Small intestine (tissue), 7 donors: ENCODE measurements around the gene CMSS1. TPM values are rescaled to one million over a fixed set of nuclear protein-coding genes. Genes with fewer than 3 reads are reported as not detected.

ENCODE experiments used
- DNase-seq, 2 donors: peaks; one replicate each; pipeline versions ENCODE4 v3.0.0 to v3.0.0-alpha.2; 2013
- FAIRE-seq: peaks from 2 replicates; lab custom pipeline; 2012; peaks lifted over from hg19 to GRCh38; lab: Jason Lieb, UNC
- H3K27ac ChIP-seq, 3 donors: one replicate each; pipeline ENCODE4 v1.5.1; 2013; ENCODE audit warnings: low read length in 2 of 3, mild to moderate bottlenecking in 2 of 3, control low read depth in 1 of 3, inconsistent platforms in 1 of 3, low read depth in 1 of 3, moderate library complexity in 1 of 3
- H3K27me3 ChIP-seq, 3 donors: one replicate each; pipeline ENCODE4 v1.6.1; 2013; ENCODE audit warnings: low read length in 3 of 3, inconsistent platforms in 1 of 3; ENCODE audit not compliant: control insufficient read depth in 3 of 3, insufficient read depth in 3 of 3
- H3K36me3 ChIP-seq, 3 donors: one replicate each; pipeline ENCODE4 v1.6.1; 2013; ENCODE audit warnings: low read length in 3 of 3, inconsistent platforms in 1 of 3, low read depth in 1 of 3, mild to moderate bottlenecking in 1 of 3, moderate library complexity in 1 of 3; ENCODE audit not compliant: control insufficient read depth in 3 of 3, insufficient read depth in 2 of 3
- H3K4me1 ChIP-seq, 3 donors: one replicate each; pipeline ENCODE4 v1.6.1; 2013; ENCODE audit warnings: low read length in 2 of 3, inconsistent platforms in 1 of 3, low read depth in 1 of 3, mild to moderate bottlenecking in 1 of 3, moderate library complexity in 1 of 3; ENCODE audit not compliant: control insufficient read depth in 3 of 3, insufficient read depth in 2 of 3
- H3K4me3 ChIP-seq, 3 donors: one replicate each; pipeline ENCODE4 v1.5.1; 2013; ENCODE audit warnings: low read length in 3 of 3, control low read depth in 1 of 3, inconsistent platforms in 1 of 3, low read depth in 1 of 3, mild to moderate bottlenecking in 1 of 3, moderate library complexity in 1 of 3
- H3K9me3 ChIP-seq, 2 donors: one replicate each; pipeline ENCODE4 v1.6.1; 2013; ENCODE audit warnings: low read depth in 1 of 2, low read length in 1 of 2; ENCODE audit not compliant: control insufficient read depth in 2 of 2, insufficient read depth in 1 of 2
- WGBS, 3 donors: extraction: QIAGEN DNeasy Blood & Tissue Kit; methylation state at CpG; one replicate each; pipeline ENCODE4 v1.1.7; 2013; 5-methylcytosine and 5-hydroxymethylcytosine counted together
- polyA plus RNA-seq, 4 donors: library from polyadenylated mRNA; stranded (reverse) in 3 of 4; unstranded in 1 of 4; fragments of 200-250 nt in 3 of 4; fragments of 120-200 nt in 1 of 4; gene quantifications; one replicate each; pipeline versions ENCODE4 v1.2.1 to v1.2.3, GENCODE V29; 2013
- donor health status: healthy with polysubstance abuse.
- donor health status: control.
- donor health status: control.
- donor health status: Bipolar disorder and iron deficiency.
- donor health status: healthy.

The CMSS1 gene
- polyA plus RNA-seq, 4 donors, result 1.6 to 24.0 (median 10.4) TPM

GRCh38 chr3:100197876-100198275 is 380.2 kb downstream of the CMSS1 start:
- WGBS, 3 donors, result 87 to 95% (median 92%) methylated on average over 8 of the region's 8 CpGs
- no peaks in the 10 kb centered on the region for H3K4me1 ChIP-seq
- no peaks in the 10 kb centered on the region for H3K27me3 ChIP-seq
- no peak for DNase-seq
- H3K27ac ChIP-seq, result no peak overlapping the region
- H3K9me3 ChIP-seq, result peaks cover 0 to 11% of the 10 kb centered on the region in 2 donors
- H3K4me3 ChIP-seq, result no peak overlapping the region
- H3K36me3 ChIP-seq, result no peaks in the 10 kb centered on the region
- no peak for FAIRE-seq

GRCh38 chr3:100198579-100199269 is 381.1 kb downstream of the CMSS1 start:
- H3K27ac ChIP-seq, result peak overlapping the region in 1 of 3 donors; percentile 11
- FAIRE-seq (no peak), DNase-seq (no peak)
- WGBS, 3 donors, result 80 to 88% (median 86%) methylated on average over 6 of the region's 6 CpGs
- no peaks in the 10 kb centered on the region for H3K36me3 ChIP-seq
- no peaks in the 10 kb centered on the region for H3K27me3 ChIP-seq
- no peak overlapping the region for H3K4me3 ChIP-seq
- H3K4me1 ChIP-seq, result no peaks in the 10 kb centered on the region
- peaks cover 0 to 11% of the 10 kb centered on the region in 2 donors for H3K9me3 ChIP-seq

GRCh38 chr3:100205171-100205570 is 387.5 kb downstream of the CMSS1 start:
- Histone ChIP-seq H3K4me3 (no peak overlapping the region), H3K27ac (no peak overlapping the region), H3K27me3 (no peaks in the 10 kb centered on the region), H3K36me3 (no peaks in the 10 kb centered on the region), H3K9me3 (no peaks in the 10 kb centered on the region), H3K4me1 (peaks cover 0 to 4% (median 1%) of the 10 kb centered on the region in 3 donors)
- no peak for FAIRE-seq
- 63 to 78% (median 76%) methylated on average over 2 of the region's 2 CpGs for WGBS, 3 donors
- DNase-seq, result no peak

DNA sequence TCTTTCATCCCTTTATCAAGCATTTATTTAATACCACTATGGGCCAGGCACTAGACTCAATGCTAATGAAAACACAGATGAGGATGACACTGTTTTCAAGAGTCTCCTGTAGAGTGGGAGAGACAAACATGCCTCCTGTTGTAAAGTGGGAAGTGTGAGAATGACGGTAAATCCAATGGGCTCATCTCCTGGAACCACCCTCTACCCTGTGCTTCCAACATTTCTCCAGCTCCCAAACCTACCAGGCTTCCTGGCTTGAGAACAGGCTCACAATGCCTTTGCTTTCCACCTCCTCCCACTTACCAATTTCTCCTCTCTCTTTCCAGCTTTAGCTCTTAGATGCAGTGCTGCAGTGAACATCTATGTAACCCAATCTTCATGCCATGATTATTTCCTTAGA is 389.0 kb downstream of the CMSS1 start:
- no peaks in the 10 kb centered on the region for H3K9me3 ChIP-seq
- H3K4me1 ChIP-seq, result peaks cover 0 to 12% (median 6%) of the 10 kb centered on the region in 3 donors
- WGBS, 3 donors, result 86 to 95% (median 89%) methylated on average over 1 of the region's 1 CpG
- no peak overlapping the region for H3K27ac ChIP-seq
- no peak for DNase-seq
- no peaks in the 10 kb centered on the region for H3K36me3 ChIP-seq
- H3K27me3 ChIP-seq, result no peaks in the 10 kb centered on the region
- FAIRE-seq, result no peak
- no peak overlapping the region for H3K4me3 ChIP-seq

DNA sequence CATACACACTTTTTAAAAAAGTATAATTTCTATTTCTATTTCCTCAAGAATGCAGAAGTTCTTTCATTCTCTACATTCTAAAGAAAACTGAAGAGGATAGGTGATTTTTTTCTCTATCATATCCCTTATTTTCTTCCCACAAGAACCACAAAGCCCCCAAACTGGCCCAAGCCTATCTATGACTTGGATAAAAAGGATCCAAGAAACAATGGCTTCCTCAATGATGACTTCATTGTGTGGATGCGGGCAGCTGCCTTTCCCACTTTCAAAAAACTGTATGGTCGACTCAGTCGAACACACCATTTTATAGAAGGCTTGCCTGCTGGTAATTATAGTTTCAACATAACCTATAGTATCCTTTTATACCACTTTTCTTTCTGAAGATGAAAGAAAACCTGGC is 390.2 kb downstream of the CMSS1 start:
- Histone ChIP-seq H3K27ac (no peak overlapping the region), H3K4me1 (peaks cover 0 to 12% (median 6%) of the 10 kb centered on the region in 3 donors), H3K36me3 (no peaks in the 10 kb centered on the region), H3K9me3 (no peaks in the 10 kb centered on the region), H3K27me3 (no peaks in the 10 kb centered on the region), H3K4me3 (no peak overlapping the region)
- 95 to 98% (median 97%) methylated on average over 3 of the region's 3 CpGs for WGBS, 3 donors
- FAIRE-seq, result no peak
- no peak for DNase-seq

DNA sequence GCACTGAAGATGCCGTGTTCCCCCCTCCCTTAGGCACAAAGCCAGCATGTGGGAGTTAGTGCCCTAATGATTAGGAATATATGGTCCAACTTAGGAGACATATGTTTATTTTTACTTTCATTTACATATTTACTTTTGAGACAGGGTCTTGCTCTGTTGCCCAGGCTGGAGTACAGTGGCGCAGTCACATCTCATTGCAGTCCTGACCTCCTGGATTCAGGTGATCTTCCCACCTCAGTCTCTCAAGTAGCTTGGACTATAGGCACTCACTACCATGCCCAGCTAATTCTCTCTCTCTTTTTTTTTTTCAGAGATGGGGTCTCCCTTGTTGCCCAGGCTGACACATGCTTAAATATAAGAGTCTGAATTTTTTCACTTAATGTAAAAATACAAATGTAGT is 391.5 kb downstream of the CMSS1 start:
- Histone ChIP-seq H3K27me3 (no peaks in the 10 kb centered on the region), H3K4me1 (peaks cover 0 to 12% (median 6%) of the 10 kb centered on the region in 3 donors), H3K4me3 (no peak overlapping the region), H3K9me3 (no peaks in the 10 kb centered on the region), H3K36me3 (no peaks in the 10 kb centered on the region), H3K27ac (peak overlapping the region in 1 of 3 donors; percentile 34)
- WGBS, 3 donors, result 92 to 100% (median 98%) methylated on average over 2 of the region's 2 CpGs
- FAIRE-seq (no peak), DNase-seq (no peak)

DNA sequence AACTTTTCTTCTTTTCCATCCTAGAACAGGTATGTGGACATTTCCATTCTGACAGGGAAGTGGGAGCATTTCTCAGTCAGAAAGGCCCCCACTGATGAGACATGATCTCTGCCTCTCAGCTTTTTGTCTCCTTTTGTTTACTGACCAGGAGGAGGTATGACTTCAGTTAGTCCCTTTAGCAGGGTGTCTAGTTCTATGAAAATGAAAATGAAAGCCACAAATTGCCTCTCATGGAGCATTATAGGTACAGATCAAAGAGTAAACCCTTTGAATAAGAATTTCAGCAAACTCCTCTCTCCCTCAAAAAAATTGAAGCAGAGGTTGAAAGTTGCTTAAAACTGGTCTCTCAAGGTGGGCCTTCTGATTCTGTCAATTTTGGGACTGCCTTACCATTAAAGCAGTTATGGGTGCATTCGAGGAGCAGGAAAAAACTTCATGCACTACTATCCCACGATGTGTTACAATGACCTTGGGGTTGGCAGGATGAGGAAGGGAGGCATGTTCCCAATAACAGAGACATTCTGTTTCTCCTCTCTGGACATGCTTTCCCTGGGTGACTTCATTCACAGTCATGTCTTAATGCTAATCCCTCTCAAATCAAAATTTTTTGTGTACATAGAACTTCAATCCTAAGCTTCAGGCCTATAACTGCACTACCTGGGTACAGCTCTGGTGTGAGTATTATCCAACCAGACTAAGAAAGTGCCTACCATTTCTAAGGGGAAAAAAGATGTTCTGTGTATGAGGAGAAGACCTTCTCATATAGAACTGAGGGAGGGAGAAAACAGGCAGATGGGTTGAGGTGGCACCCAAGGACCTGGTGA is 392.5 kb downstream of the CMSS1 start:
- Histone ChIP-seq H3K9me3 (no peaks in the 10 kb centered on the region), H3K36me3 (no peaks in the 10 kb centered on the region), H3K4me1 (peaks cover 0 to 12% (median 6%) of the 10 kb centered on the region in 3 donors), H3K27me3 (no peaks in the 10 kb centered on the region), H3K27ac (peak overlapping the region; percentile 37 to 64 (median 61)), H3K4me3 (no peak overlapping the region)
- FAIRE-seq (no peak), DNase-seq (peak; percentile 48 to 51)
- 31 to 34% (median 34%) methylated on average over 2 of the region's 2 CpGs for WGBS, 3 donors

DNA sequence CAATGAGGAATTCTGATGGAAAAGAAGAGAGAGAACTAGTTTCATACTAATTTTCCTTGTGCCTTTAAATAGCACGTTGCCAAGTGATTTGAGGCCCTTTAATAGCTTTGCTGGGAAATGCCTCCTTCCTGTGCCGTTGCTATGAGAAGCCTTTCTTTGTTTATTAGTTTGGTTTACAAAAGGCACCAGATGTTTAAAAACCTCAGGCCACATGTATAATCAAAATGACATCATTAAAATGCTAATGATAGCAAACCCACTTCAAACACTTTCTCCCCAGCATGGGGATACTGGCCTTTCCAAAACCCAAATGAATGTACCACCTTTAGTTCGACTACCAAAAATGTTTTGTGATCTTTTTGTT is 393.1 kb downstream of the CMSS1 start:
- Histone ChIP-seq H3K4me3 (no peak overlapping the region), H3K27me3 (no peaks in the 10 kb centered on the region), H3K4me1 (peaks cover 0 to 12% (median 6%) of the 10 kb centered on the region in 3 donors), H3K9me3 (no peaks in the 10 kb centered on the region), H3K27ac (peak overlapping the region; percentile 37 to 64 (median 61)), H3K36me3 (no peaks in the 10 kb centered on the region)
- FAIRE-seq (no peak), DNase-seq (peak; percentile 13 to 58)
- WGBS, 3 donors, result 22 to 43% (median 40%) methylated on average over 3 of the region's 3 CpGs
